Neutrophil (primary cell): ENCODE measurements around the gene SLC5A2.
A peak's percentile ranks its signal among the peaks of the same experiment; 100 is the strongest.
"Not testable (repeated sequence)": the region's sequence is repeated elsewhere in the genome, so short reads cannot be mapped to it uniquely, and the experiment has no call there.

Experiments used
- H3K27ac ChIP-seq: fragments of 200-600 bp; sonication (generic); 2 replicates; pipeline ENCODE4 v1.5.1; 2016; ENCODE audit warnings: mild to moderate bottlenecking, moderate library complexity
- H3K27me3 ChIP-seq: fragments of 200-600 bp; sonication (generic); 2 replicates; pipeline ENCODE4 v1.6.0; 2016; ENCODE audit warnings: mild to moderate bottlenecking
- H3K36me3 ChIP-seq: fragments of 200-600 bp; sonication (generic); 2 replicates; pipeline ENCODE4 v1.5.1; 2017
- H3K4me1 ChIP-seq, 2 experiments: fragments of 200-600 bp in 1 of 2; sonication (generic) in 1 of 2; 1 replicate in 1 of 2; 2 replicates in 1 of 2; pipeline versions ENCODE4 v1.5.1 to v1.6.1; 2013 to 2016; ENCODE audit warnings: low read depth in 1 of 2, low read length in 1 of 2, mild to moderate bottlenecking in 1 of 2, moderate library complexity in 1 of 2; ENCODE audit not compliant: control insufficient read depth in 1 of 2, insufficient read depth in 1 of 2
- H3K4me3 ChIP-seq, 2 experiments: fragments of 200-600 bp in 1 of 2; sonication (generic) in 1 of 2; 1 replicate in 1 of 2; 2 replicates in 1 of 2; pipeline ENCODE4 v1.5.1; 2013 to 2016; ENCODE audit warnings: low read depth in 1 of 2, low read length in 1 of 2, mild to moderate bottlenecking in 1 of 2, moderate library complexity in 1 of 2
- H3K9me3 ChIP-seq: fragments of 200-600 bp; sonication (generic); 2 replicates; pipeline ENCODE4 v1.5.1; 2016
- CTCF ChIP-seq: fragments of 200-600 bp; sonication (generic); IDR thresholded peaks from 2 replicates; pipeline ENCODE4 v1.5.1; 2016; ENCODE audit warnings: antibody characterized with exemption

Gene SLC5A2

GRCh38 chr16:31476303-31477219 is 6.4 kb upstream of the SLC5A2 start:
- H3K27me3 ChIP-seq, result peaks cover 72% of the 10 kb centered on the region
- H3K4me1 ChIP-seq, result peaks cover 22 to 37% of the 10 kb centered on the region in 2 experiments
- H3K27ac ChIP-seq, result peak overlapping the region; percentile 62

GRCh38 chr16:31477220-31478216 is 5.4 kb upstream of the SLC5A2 start:
- Histone ChIP-seq H3K27me3 (peaks cover 62% of the 10 kb centered on the region), H3K4me3 (peak overlapping the region; percentile 78 to 91), H3K36me3 (no peaks in the 10 kb centered on the region), H3K27ac (peak overlapping the region; percentile 62), H3K4me1 (peaks cover 15 to 28% of the 10 kb centered on the region in 2 experiments), H3K9me3 (no peaks in the 10 kb centered on the region)
- no peak for TF ChIP-seq CTCF

More at GRCh38 chr16:31476303-31477219, 6.4 kb upstream of the SLC5A2 start:
- Histone ChIP-seq H3K36me3 (no peaks in the 10 kb centered on the region), H3K9me3 (no peaks in the 10 kb centered on the region), H3K4me3 (peak overlapping the region; percentile 78 to 91)
- TF ChIP-seq CTCF, result no peak

GRCh38 chr16:31478956-31479355 is 4.0 kb upstream of the SLC5A2 start:
- Histone ChIP-seq H3K9me3 (no peaks in the 10 kb centered on the region), H3K4me1 (peaks cover 15 to 27% of the 10 kb centered on the region in 2 experiments), H3K27ac (no peak overlapping the region), H3K4me3 (no peak overlapping the region), H3K27me3 (peaks cover 48% of the 10 kb centered on the region), H3K36me3 (no peaks in the 10 kb centered on the region)
- no peak for TF ChIP-seq CTCF

- Histone ChIP-seq H3K36me3 (no peaks in the 10 kb centered on the region), H3K4me1 (peaks cover 15 to 27% of the 10 kb centered on the region in 2 experiments), H3K4me3 (no peak overlapping the region), H3K27ac (no peak overlapping the region), H3K9me3 (no peaks in the 10 kb centered on the region), H3K27me3 (peaks cover 40% of the 10 kb centered on the region)
- no peak for TF ChIP-seq CTCF
Measured at GRCh38 chr16:31479751-31480150, 3.2 kb upstream of the SLC5A2 start.

GRCh38 chr16:31480851-31481536 is 1.9 kb upstream of the SLC5A2 start:
- peaks cover 12 to 24% of the 10 kb centered on the region in 2 experiments for H3K4me1 ChIP-seq
- no peak overlapping the region for H3K4me3 ChIP-seq
- peaks cover 37% of the 10 kb centered on the region for H3K27me3 ChIP-seq
- no peaks in the 10 kb centered on the region for H3K36me3 ChIP-seq
- TF ChIP-seq CTCF, result no peak
- H3K27ac ChIP-seq, result no peak overlapping the region
- H3K9me3 ChIP-seq, result no peaks in the 10 kb centered on the region

- H3K36me3 ChIP-seq, H3K9me3 ChIP-seq, H3K4me3 ChIP-seq, H3K27ac ChIP-seq: not testable (repeated sequence)
- Histone ChIP-seq H3K27me3 (peaks cover 35% of the 10 kb centered on the region), H3K4me1 (peaks cover 13 to 21% of the 10 kb centered on the region in 2 experiments)
Measured at GRCh38 chr16:31484048-31484447, 1.1 kb downstream of the SLC5A2 start.
